Thymus (tissue), 11 donors: ENCODE measurements around the gene FUT2. TPM values are rescaled to one million over a fixed set of nuclear protein-coding genes. Genes with fewer than 3 reads are reported as not detected.
A peak's percentile ranks its signal among the peaks of the same experiment; 100 is the strongest.

ENCODE experiments used
- DNase-seq, 9 donors: peaks; one replicate each; pipeline ENCODE4 v3.0.0-alpha.2; 2013; ENCODE audit warnings: low spot score in 9 of 9, low read depth in 6 of 9, missing footprints in 1 of 9
- H3K27ac ChIP-seq, 2 donors: one replicate each; pipeline ENCODE4 v1.5.1; 2013; ENCODE audit warnings: control low read depth in 1 of 2, low read depth in 1 of 2, low read length in 1 of 2, mild to moderate bottlenecking in 1 of 2, moderate library complexity in 1 of 2
- H3K27me3 ChIP-seq, 2 donors: one replicate each; pipeline ENCODE4 v1.5.1; 2013; ENCODE audit warnings: low read length in 1 of 2; ENCODE audit not compliant: control insufficient read depth in 2 of 2, insufficient read depth in 1 of 2
- H3K36me3 ChIP-seq, 2 donors: one replicate each; pipeline ENCODE4 v1.5.1; 2013; ENCODE audit warnings: low read length in 1 of 2, mild to moderate bottlenecking in 1 of 2, moderate library complexity in 1 of 2; ENCODE audit not compliant: control insufficient read depth in 2 of 2, insufficient read depth in 2 of 2
- H3K4me1 ChIP-seq, 2 donors: one replicate each; pipeline ENCODE4 v1.5.1; 2013; ENCODE audit warnings: low read length in 2 of 2; ENCODE audit not compliant: control insufficient read depth in 2 of 2, insufficient read depth in 2 of 2
- H3K4me3 ChIP-seq, 2 donors: one replicate each; pipeline ENCODE4 v1.5.1; 2013; ENCODE audit warnings: low read length in 2 of 2, control low read depth in 1 of 2, mild to moderate bottlenecking in 1 of 2
- H3K9me3 ChIP-seq, 2 donors: one replicate each; pipeline ENCODE4 v1.5.1; 2013; ENCODE audit warnings: low read length in 1 of 2, mild to moderate bottlenecking in 1 of 2; ENCODE audit not compliant: control insufficient read depth in 2 of 2, insufficient read depth in 1 of 2
- WGBS: extraction: QIAGEN DNeasy Blood & Tissue Kit; methylation state at CpG from one replicate; pipeline ENCODE4 v1.1.7; 2013; 5-methylcytosine and 5-hydroxymethylcytosine counted together
- polyA plus RNA-seq: library from polyadenylated mRNA; stranded (reverse); fragments of 200-250 nt; gene quantifications from one replicate; pipeline ENCODE4 v1.2.3, GENCODE V29; 2013
- total RNA-seq: library from RNA; stranded (reverse); fragments of 120-200 nt; gene quantifications from one replicate; pipeline ENCODE4 v1.2.4, GENCODE V29; 2013
- donor health status: healthy.

Gene FUT2
- total and polyA plus RNA-seq, 2 donors, result 0.66 to 3.2 TPM

GRCh38 chr19:48750351-48750750 is 54.6 kb downstream of the FUT2 start:
- peaks cover 43 to 94% of the 10 kb centered on the region in 2 donors for H3K27me3 ChIP-seq
- H3K4me1 ChIP-seq, result peaks cover 8 to 32% of the 10 kb centered on the region in 2 donors
- H3K36me3 ChIP-seq, result no peaks in the 10 kb centered on the region
- H3K4me3 ChIP-seq, result no peak overlapping the region
- peaks cover 0 to 19% of the 10 kb centered on the region in 2 donors for H3K9me3 ChIP-seq
- no peak overlapping the region for H3K27ac ChIP-seq
- 98% methylated on average over 31 of the region's 31 CpGs for WGBS
- DNase-seq, result no peak

- Histone ChIP-seq H3K36me3 (no peaks in the 10 kb centered on the region), H3K4me1 (peaks cover 8 to 30% of the 10 kb centered on the region in 2 donors), H3K27me3 (peaks cover 37 to 93% of the 10 kb centered on the region in 2 donors), H3K9me3 (peaks cover 0 to 14% of the 10 kb centered on the region in 2 donors), H3K27ac (no peak overlapping the region), H3K4me3 (no peak overlapping the region)
- no peak for DNase-seq
- WGBS, result 97% methylated on average over 29 of the region's 29 CpGs
These were observed 55.2 kb downstream of the FUT2 start for GRCh38 chr19:48750771-48751504.

- Histone ChIP-seq H3K9me3 (peaks cover 0 to 6% of the 10 kb centered on the region in 2 donors), H3K27me3 (peaks cover 30 to 93% of the 10 kb centered on the region in 2 donors), H3K36me3 (no peaks in the 10 kb centered on the region), H3K4me1 (peaks cover 8 to 22% of the 10 kb centered on the region in 2 donors), H3K27ac (no peak overlapping the region), H3K4me3 (peak overlapping the region; percentile 12 to 36)
- DNase-seq, result peak in 1 of 9 donors; percentile 41
- 28% methylated on average over 20 of the region's 20 CpGs for WGBS
These were observed 56.2 kb downstream of the FUT2 start for GRCh38 chr19:48751845-48752495.

- WGBS, result 2% methylated on average over 73 of the region's 73 CpGs
- Histone ChIP-seq H3K9me3 (no peaks in the 10 kb centered on the region), H3K27me3 (peaks cover 30 to 87% of the 10 kb centered on the region in 2 donors), H3K36me3 (no peaks in the 10 kb centered on the region), H3K27ac (peak within 1 kb of the TSS in 1 of 2 donors; percentile 60), H3K4me3 (peak within 1 kb of the TSS; percentile 12 to 36), H3K4me1 (peaks cover 8 to 17% of the 10 kb centered on the region in 2 donors)
- DNase-seq, result peak in 4 of 9 donors; percentile 24 to 62 (median 35)
These were observed 57.0 kb downstream of the FUT2 start, which contains the start of gene FUT1 for GRCh38 chr19:48752496-48753365. Gene FUT1 (minus strand): TSS chr19:48752641. CDS start chr19:48751281, 1,360 bp downstream.

- Histone ChIP-seq H3K4me1 (peaks cover 8 to 17% of the 10 kb centered on the region in 2 donors), H3K27ac (no peak within 1 kb of the TSS), H3K4me3 (no peak within 1 kb of the TSS), H3K9me3 (no peaks in the 10 kb centered on the region), H3K36me3 (no peaks in the 10 kb centered on the region), H3K27me3 (peaks cover 30 to 73% of the 10 kb centered on the region in 2 donors)
- DNase-seq, result no peak
- 85% methylated on average over 4 of the region's 4 CpGs for WGBS
These were observed 59.4 kb downstream of the FUT2 start, which contains the start of gene FGF21 for GRCh38 chr19:48755084-48755641. Gene FGF21 (plus strand): TSS chr19:48755524. CDS start chr19:48756237, 713 bp downstream.

Other genes starting within 250 kb of the FUT2 start
- gene GRWD1, start 250.0 kb upstream of the FUT2 start, total RNA-seq, result 20.2 TPM
- gene GRWD1, start 250.0 kb upstream of the FUT2 start, polyA plus RNA-seq, result 8.4 TPM
- 0.19 TPM for gene KCNJ14, start 240.4 kb upstream of the FUT2 start, total RNA-seq
- gene KCNJ14, start 240.4 kb upstream of the FUT2 start, polyA plus RNA-seq, result 0.78 TPM
- gene CYTH2, start 226.6 kb upstream of the FUT2 start, total RNA-seq, result 32.0 TPM
- 42.4 TPM for gene CYTH2, start 226.6 kb upstream of the FUT2 start, polyA plus RNA-seq
- gene LMTK3, start 184.1 kb upstream of the FUT2 start, total RNA-seq, result 0.19 TPM
- 1.5 TPM for gene LMTK3, start 184.1 kb upstream of the FUT2 start, polyA plus RNA-seq
- gene SULT2B1, start 143.8 kb upstream of the FUT2 start, total RNA-seq, result 0.09 TPM
- gene SULT2B1, start 143.8 kb upstream of the FUT2 start, polyA plus RNA-seq, result 4.3 TPM
- gene SPACA4, start 89.2 kb upstream of the FUT2 start, total RNA-seq, result not detected
- gene SPACA4, start 89.2 kb upstream of the FUT2 start, polyA plus RNA-seq, result not detected
- 0.33 TPM for gene FAM83E, start 80.9 kb upstream of the FUT2 start, total RNA-seq
- gene FAM83E, start 80.9 kb upstream of the FUT2 start, polyA plus RNA-seq, result 2.2 TPM
- gene RPL18, start 76.8 kb upstream of the FUT2 start, total RNA-seq, result 2,287 TPM
- gene RPL18, start 76.8 kb upstream of the FUT2 start, polyA plus RNA-seq, result 2,606 TPM
- 4.6 TPM for gene SPHK2, start 76.5 kb upstream of the FUT2 start, total RNA-seq
- gene SPHK2, start 76.5 kb upstream of the FUT2 start, polyA plus RNA-seq, result 13.4 TPM
- 15.8 TPM for gene DBP, start 58.6 kb upstream of the FUT2 start, total RNA-seq
- 21.2 TPM for gene DBP, start 58.6 kb upstream of the FUT2 start, polyA plus RNA-seq
- gene CA11, start 49.8 kb upstream of the FUT2 start, total RNA-seq, result 9.8 TPM
- gene CA11, start 49.8 kb upstream of the FUT2 start, polyA plus RNA-seq, result 15.3 TPM
- gene NTN5, start 23.0 kb upstream of the FUT2 start, total RNA-seq, result 0.09 TPM
- 3.5 TPM for gene NTN5, start 23.0 kb upstream of the FUT2 start, polyA plus RNA-seq
- gene MAMSTR, start 23.8 kb downstream of the FUT2 start, total RNA-seq, result 0.38 TPM
- gene MAMSTR, start 23.8 kb downstream of the FUT2 start, polyA plus RNA-seq, result 1.2 TPM
- gene RASIP1, start 44.6 kb downstream of the FUT2 start, total RNA-seq, result 3.3 TPM
- 15.6 TPM for gene RASIP1, start 44.6 kb downstream of the FUT2 start, polyA plus RNA-seq
- 0.05 TPM for gene IZUMO1, start 50.9 kb downstream of the FUT2 start, total RNA-seq
- gene IZUMO1, start 50.9 kb downstream of the FUT2 start, polyA plus RNA-seq, result 0.18 TPM
- gene FUT1, start 56.7 kb downstream of the FUT2 start, total RNA-seq, result 0.52 TPM
- gene FUT1, start 56.7 kb downstream of the FUT2 start, polyA plus RNA-seq, result 1.3 TPM
- not detected for gene FGF21, start 59.6 kb downstream of the FUT2 start, total RNA-seq
- 0.11 TPM for gene FGF21, start 59.6 kb downstream of the FUT2 start, polyA plus RNA-seq
- gene BCAT2, start 115.1 kb downstream of the FUT2 start, total RNA-seq, result 18.9 TPM
- gene BCAT2, start 115.1 kb downstream of the FUT2 start, polyA plus RNA-seq, result 37.5 TPM
- gene HSD17B14, start 140.5 kb downstream of the FUT2 start, total RNA-seq, result 9.9 TPM
- gene HSD17B14, start 140.5 kb downstream of the FUT2 start, polyA plus RNA-seq, result 20.4 TPM
- gene PLEKHA4, start 172.6 kb downstream of the FUT2 start, total RNA-seq, result 4.1 TPM
- 17.3 TPM for gene PLEKHA4, start 172.6 kb downstream of the FUT2 start, polyA plus RNA-seq
- gene PPP1R15A, start 176.4 kb downstream of the FUT2 start, total RNA-seq, result 12.1 TPM
- gene PPP1R15A, start 176.4 kb downstream of the FUT2 start, polyA plus RNA-seq, result 40.0 TPM
- not detected for gene TULP2, start 202.8 kb downstream of the FUT2 start, total RNA-seq
- gene TULP2, start 202.8 kb downstream of the FUT2 start, polyA plus RNA-seq, result 0.02 TPM
- gene NUCB1, start 204.3 kb downstream of the FUT2 start, total RNA-seq, result 42.3 TPM
- 119 TPM for gene NUCB1, start 204.3 kb downstream of the FUT2 start, polyA plus RNA-seq
- 0.28 TPM for gene DHDH, start 237.7 kb downstream of the FUT2 start, total RNA-seq
- 1.0 TPM for gene DHDH, start 237.7 kb downstream of the FUT2 start, polyA plus RNA-seq